Stimulated activated naive CD4-positive, alpha-beta T cell (primary cell): ENCODE data around the gene DDOST.
"Not testable (repeated sequence)": the region's sequence is repeated elsewhere in the genome, so short reads cannot be mapped to it uniquely, and the experiment has no call there.

ENCODE experiments used
- DNase-seq, 6 experiments: peaks; one replicate each; lab custom pipeline; 2025; lab: John Stamatoyannopoulos, UW

DDOST gene

DNA sequence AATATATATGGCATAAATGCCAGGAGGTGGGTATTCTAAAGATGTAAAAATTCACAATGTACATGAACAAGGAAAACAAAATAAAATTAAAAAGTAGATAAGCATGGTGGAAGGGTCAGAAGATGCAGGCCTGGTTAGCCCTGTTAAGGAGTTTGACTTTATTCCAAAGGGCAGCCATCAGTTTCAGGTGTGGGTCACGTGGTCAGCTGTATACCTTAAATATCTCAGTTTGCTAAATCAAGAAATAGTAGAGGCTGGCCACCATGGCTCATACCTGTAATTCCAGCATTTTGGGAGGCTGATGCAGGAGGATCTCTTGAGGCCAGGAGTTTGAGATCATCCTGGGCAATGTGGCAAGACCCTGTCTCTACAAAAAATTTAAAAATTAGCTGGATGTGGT is 36.5 kb downstream of the DDOST start:
- no peak for DNase-seq

- DNase-seq, result no peak
Observed at GRCh38 chr1:20621012-20621411, 40.2 kb downstream of the DDOST start.

DNA sequence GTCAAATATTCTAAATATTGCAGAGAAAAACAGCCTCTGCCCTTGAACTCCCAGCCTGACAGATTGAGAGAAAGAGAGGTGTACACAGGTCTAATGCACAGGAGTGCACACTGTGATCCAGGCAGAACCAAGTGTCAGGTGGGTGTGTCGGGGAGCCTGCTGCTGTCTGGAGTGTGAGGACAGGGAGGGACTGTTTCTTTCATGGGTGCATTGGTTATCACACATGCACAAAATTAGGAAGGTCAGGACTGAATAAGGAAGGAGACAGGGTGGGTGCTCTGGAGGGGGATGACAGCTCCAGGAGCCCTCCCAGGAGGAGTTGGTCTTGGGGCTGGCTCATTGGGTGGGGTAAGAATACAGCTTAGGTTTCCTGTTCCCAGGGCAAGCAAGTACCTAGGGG is 41.2 kb downstream of the DDOST start:
- no peak for DNase-seq

GRCh38 chr1:20618550-20618949 is 42.6 kb downstream of the DDOST start:
- DNase-seq, result no peak

DNA sequence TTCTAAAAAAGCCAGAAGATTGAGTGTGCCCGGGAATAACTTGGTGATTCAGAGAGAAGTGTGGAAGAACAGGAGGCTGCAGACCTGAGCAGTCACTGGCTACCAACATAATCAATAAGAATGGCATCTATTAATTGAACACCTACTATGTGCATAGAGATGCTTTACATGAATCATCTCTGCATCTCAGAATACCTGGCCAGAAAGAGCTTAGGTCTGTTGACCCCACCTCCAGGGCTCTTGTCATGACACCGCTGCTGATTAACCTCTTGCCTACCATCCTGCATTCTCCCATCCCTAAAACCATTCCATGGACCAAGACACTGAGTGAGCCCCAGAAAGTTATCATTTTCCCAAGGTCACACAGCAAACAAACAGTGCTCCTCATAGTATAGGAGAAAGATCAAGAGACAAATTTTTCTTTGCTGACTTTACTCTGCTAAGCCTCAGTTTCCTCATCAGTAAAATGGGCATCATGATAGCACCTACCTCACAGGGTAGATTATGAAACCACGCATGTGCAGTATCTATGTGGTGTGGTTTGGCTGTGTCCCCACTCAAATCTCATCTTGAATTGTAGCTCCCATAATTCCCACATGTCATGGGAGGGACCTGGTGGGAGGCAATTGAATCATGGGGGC is 44.2 kb downstream of the DDOST start:
- no peak for DNase-seq

DNA sequence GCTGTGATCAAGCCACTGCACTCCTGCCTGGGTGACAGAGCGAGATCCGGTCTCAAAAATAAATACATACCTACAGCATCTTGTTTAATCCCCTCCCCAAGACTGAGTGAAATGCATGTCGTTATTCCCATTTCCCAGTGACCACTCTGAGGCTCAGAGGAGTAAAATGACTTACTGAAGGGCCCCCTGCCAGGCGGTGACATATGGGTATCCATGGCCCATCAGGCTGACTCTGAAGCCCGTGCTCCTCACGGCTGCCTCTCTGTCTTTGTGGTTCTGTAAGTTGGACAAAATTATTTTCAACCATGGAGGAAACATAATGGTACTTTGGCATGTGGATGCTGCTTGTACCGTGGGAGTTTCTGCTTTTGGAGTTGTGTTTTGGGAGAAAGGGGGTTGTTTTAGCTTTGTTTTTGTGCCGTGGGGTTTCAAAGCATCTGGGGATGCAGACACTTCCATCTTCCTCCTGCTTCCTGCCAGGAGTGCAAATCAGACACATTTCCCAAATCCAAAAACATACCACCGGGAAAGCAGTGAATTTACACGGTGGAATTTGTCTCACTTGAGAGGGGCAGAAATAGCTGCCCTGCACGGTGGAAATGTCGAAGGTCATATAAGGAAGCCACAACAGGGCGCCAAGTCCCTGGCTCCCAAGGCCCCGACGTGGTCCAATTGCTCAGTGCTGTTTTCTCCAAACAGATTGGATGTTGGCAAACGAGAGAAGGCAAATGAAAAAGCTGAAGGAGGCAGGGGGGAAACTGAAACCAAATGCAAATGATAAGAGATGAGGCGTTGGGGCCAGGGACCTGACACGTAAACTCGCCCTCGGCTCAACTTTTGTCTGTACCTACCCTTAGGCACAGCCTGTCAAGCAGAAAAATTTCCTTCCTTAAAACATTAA is 45.0 kb downstream of the DDOST start:
- no peak for DNase-seq

DNA sequence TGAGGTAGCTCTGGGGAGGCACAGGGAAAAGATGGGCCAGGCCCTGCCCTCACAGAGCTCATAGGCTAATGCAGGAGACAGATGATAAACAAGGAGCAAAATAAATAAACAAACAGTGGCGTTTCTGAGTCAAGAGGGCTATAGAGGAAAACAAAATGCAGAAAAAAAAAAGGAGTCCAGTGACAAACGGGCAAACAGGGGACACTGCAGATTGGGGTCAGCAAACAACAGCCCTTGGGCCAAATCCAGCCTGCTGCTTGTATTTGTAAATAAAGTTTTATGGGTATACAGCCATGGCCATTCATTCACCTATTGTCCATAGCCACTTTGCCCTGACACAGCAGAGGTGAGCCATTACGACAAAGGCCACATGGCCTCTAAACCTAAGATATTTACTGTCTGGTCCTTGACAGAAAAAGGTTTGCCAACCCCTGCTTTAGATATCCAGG is 47.0 kb downstream of the DDOST start:
- no peak for DNase-seq

- no peak for DNase-seq
Observed at GRCh38 chr1:20612221-20612746, 48.9 kb downstream of the DDOST start.

GRCh38 chr1:20611652-20612051 is 49.5 kb downstream of the DDOST start:
- DNase-seq, result no peak

DNA sequence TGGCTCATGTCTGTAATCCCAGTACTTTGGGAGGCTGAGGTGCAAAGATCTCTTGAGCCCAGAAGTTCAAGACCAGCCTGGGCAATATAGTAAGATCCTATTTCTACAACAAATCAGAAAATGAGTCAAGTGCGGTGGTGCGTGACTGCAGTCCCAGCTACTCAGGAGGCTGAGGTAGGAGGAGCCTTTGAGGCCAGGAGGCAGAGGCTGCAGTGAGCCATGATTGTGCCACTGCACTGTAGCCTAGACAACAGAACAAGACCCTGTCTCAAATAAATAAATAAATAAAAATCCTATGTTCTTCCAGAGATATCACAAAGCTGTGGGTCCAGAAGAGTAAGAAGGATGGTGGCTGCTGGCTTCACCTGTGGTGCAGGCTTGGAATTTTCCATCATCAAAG is 50.2 kb downstream of the DDOST start:
- DNase-seq, result no peak

GRCh38 chr1:20609541-20609940 is 51.6 kb downstream of the DDOST start:
- DNase-seq, result no peak

- DNase-seq, result not testable (repeated sequence)
Observed at GRCh38 chr1:20606801-20607570, 54.2 kb downstream of the DDOST start.

DNA sequence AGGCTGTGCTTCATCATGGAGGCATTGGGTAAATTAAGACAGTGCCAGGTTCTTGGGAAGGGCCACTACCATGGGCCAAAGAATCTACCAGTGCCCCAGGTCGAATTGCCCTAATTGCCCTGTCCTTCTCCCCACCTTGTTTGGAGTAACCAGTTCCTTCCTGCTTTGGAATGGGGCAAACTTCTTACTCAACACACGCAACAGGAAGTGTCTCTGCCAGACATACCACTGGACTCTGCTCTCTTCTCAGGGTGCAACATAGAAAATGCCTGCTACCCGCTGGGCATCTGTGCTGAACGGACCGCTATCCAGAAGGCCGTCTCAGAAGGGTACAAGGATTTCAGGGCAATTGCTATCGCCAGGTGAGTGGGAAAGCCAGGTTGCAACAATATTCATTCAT is 56.5 kb downstream of the DDOST start:
- DNase-seq, result no peak

DNA sequence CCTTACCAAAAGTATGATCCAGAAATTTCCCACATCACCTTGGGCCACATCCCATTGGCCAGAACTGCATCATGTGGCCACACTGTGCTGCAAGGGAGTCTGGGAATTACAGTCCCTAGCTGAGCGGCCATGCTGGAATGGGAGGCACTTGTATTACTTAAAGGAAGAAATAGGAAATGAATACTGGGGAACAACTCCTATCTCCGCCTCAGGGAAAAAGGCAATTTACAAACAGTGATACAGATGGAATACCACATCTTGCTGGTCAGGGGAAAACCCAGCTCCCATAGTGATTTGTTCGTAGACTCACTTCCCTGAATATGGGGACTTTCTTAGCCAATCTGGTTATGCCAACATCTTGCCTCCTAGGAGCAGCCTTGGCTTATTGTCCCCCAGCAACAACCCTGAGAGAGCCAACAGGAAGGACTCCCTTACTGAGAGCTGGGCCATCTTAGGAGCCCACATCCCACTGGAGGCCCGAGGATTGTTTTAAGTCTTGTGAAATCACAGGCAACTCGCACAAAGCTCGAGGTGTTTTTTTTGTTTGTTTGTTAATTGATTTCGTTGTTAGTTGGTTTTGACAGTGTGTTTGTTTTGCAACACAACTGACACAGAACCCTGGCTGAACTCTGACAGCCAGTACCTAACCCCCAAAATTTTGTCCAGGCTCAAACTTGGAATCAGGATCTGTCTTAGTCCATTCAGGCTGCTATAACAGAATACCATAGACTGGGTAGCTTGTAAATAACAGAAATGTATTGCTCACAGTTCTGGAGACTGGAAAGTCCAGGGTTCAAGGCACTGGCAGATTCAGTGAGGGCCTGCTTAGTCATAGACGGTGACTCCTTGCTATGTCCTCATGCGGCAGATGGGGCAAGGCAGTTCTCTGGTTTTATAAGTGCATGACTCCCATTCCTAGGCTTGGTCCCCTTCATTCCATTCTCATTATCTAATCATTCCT is 57.4 kb downstream of the DDOST start:
- DNase-seq, result no peak

- DNase-seq, result no peak
Observed at GRCh38 chr1:20602851-20603450, 58.2 kb downstream of the DDOST start.
